ENCODE measurements around the gene MTX1. TPM values are rescaled to one million over a fixed set of nuclear protein-coding genes. Genes with fewer than 3 reads are reported as not detected.
A peak's percentile ranks its signal among the peaks of the same experiment; 100 is the strongest.
"Not testable (repeated sequence)": the region's sequence is repeated elsewhere in the genome, so short reads cannot be mapped to it uniquely, and the experiment has no call there.

Gene MTX1
- total RNA-seq, 1 donor from 2014 or later: 28.8 TPM

DNA sequence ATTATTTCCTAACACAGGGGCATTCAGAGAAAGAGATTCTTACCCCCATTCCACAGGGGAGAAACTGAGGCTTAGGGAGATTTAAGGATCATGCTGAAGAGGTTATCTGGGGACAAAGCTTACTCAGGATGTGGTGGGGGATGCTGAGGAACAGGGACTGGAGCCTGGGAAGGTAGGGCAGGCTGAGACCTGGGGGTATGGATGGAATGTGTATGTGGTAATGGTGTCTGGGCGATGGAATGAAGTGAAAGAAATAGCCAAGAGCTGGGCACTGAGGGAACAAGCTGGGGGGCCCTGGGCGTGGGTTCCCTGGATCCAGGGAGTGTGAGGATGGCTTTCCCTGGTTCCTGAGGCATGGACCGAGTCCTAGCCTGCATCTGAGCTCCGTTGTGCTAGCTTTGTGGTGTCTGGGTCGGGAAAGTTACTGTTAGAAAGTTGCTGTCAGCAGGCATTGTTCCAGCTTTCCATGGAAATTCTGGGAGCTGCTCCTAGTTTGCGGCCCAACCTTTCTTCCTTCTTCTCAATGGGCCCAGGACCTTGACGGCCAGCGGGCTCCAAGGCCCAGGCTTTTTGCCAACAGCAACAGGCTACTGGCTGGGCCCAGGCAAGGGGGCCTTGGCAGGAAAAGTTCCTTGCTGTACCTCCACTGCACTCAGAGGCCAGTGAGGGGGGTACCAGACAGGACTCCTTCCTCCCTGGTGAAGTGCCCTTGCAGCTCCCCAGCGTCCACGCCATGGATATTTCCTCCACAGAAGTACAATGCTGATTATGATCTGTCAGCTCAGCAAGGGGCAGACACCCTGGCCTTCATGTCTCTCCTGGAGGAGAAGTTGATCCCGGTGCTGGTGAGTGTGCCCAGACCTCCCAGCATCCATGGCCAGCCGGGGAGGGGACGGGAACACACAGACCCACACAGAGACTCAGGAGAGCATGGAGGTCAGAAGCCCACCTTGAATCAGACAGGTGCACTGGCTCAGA, 23.8 kb downstream of the MTX1 start:
- peak; percentile 21 to 71 for DNase-seq (ENCODE audit: low read depth in 2 of 2)

GRCh38 chr1:155233502-155233901, 25.0 kb downstream of the MTX1 start:
- not testable (repeated sequence) for DNase-seq (ENCODE audit: low read depth in 2 of 2)

DNA sequence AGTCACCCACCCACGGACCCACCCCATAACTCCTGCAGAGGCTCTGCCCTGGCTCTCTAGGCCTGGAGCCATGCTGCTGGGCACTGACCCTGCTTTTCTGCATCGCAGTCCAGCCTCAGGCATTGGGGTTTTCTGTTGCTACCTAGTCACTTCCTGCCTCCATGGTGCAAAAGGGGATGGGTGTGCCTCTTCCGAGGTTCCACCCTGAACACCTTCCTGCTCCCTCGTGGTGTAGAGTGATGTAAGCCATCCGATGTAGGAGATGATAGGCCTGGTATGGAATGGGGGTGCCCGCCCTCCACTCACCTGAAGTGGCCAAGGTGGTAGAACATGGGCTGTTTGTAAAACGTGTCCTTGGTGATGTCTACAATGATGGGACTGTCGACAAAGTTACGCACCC, 26.9 kb downstream of the MTX1 start:
- DNase-seq (ENCODE audit: low read depth in 2 of 2): not testable (repeated sequence)

- DNase-seq (ENCODE audit: low read depth in 2 of 2): no peak
Observed at GRCh38 chr1:155236451-155236850, 28.0 kb downstream of the MTX1 start.

GRCh38 chr1:155241069-155241679, 32.7 kb downstream of the MTX1 start:
- peak; percentile 82 to 85 for DNase-seq (ENCODE audit: low read depth in 2 of 2)

- DNase-seq (ENCODE audit: low read depth in 2 of 2): no peak
Observed at GRCh38 chr1:155241841-155242264, 33.4 kb downstream of the MTX1 start.

GRCh38 chr1:155242805-155243358, 34.4 kb downstream of the MTX1 start:
- DNase-seq (ENCODE audit: low read depth in 2 of 2): no peak

- DNase-seq (ENCODE audit: low read depth in 2 of 2): peak; percentile 99
Observed at GRCh38 chr1:155244368-155245162, 36.1 kb downstream of the MTX1 start.

DNA sequence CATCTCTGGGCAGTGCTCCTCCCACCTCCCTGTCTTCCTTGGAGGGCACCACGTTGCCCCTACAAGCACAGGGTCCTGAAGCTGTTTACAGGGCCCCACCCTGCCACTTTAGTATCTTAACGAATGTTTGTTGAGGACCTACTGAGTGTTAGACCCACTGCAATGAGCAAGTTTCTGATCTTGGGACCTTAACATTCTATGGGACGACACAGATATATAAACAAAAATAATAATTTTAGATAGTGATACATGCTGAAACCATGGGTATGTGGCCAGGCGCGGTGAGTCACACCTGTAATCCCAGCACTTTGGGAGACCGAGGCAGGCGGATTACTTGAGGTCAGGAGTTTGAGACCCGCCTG, 36.6 kb downstream of the MTX1 start:
- no peak for DNase-seq (ENCODE audit: low read depth in 2 of 2)

GRCh38 chr1:155246796-155247195, 38.3 kb downstream of the MTX1 start:
- DNase-seq (ENCODE audit: low read depth in 2 of 2): not testable (repeated sequence)

DNA sequence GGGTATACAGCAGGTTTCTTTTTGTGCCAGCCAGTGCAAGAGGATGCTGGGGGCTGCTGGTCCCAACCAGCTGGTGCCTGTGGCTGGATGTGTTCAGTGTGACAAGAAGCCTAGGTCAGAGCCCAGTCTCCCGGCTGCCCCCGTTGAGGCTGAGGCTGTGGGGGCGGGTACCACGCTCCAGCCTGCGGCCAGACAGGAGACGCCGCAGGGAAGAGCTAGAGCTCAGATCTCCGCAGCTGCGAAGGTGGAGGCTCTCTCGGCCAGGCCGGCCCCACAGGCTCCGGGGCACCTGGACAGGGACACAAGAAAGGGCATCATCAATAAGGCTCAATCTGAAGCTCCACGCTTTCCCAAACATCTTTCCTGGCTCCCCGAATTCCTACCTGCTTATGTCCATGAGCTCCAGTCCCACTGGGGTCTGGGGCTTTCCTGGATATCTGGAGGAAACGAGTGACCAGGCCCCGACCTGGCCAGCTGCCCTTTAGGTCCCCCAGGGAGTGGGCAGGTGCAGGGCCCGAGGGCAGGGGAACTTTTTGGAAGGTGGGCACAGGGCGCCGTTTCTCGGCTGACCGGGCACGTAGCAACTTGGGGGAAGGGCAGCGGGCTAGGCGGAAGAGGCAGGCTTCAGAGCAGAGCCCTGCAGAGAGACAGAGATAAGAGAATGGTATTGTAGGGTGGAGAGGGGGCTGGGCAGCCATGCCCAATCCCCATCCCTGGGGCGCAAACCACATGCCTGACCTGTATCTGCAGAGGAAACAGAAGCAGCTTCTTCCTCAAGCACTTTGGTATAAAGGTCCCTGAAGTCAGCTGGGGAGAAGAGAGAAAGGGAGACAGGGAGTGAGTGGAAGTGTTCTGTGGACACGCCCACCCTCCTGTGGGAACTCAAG, 39.4 kb downstream of the MTX1 start:
- DNase-seq (ENCODE audit: low read depth in 2 of 2): no peak

- DNase-seq (ENCODE audit: low read depth in 2 of 2): no peak
Observed at GRCh38 chr1:155250246-155250632, 41.7 kb downstream of the MTX1 start.

DNA sequence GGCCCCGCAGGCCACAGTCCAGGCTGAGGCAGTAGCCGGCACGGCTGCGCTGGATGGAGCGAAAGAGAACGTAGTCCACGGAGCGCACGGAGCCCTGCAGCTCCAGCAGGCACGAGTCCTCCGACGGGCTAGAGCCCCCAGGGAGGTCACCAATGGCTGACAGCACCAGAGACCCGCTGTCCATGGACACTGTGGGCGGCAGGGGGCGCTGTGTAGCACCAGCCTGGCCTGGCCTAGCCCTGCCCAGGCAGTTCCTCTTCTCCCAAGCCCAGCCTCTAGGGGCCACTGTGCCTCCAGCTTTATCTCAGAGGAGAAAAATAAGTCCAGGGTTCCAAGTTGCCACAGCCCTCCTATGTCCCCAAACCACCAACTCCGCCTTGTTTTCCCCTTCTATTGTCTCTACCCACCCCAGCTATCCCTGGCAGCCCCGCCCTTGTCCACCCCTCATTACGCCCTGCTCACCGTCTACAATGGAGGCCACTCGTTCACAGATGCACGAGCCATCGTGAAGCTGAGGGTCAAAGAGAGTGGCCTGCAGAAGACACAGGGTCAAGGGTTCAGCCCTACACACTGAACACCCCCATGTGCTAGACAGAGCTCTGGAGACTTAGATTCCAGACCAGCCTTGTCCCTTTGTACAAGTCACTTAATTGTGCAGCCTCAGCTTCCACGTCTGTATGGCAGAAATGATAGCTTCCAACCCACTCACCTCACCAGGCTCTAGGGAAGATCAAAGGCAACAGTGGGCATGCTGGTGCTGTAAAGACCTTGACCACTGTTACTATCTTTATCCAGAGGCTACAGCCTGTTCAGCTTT, 42.3 kb downstream of the MTX1 start:
- DNase-seq (ENCODE audit: low read depth in 2 of 2): peak; percentile 92 to 95

- no peak for DNase-seq (ENCODE audit: low read depth in 2 of 2)
Observed at GRCh38 chr1:155251566-155251965, 43.1 kb downstream of the MTX1 start.

- DNase-seq (ENCODE audit: low read depth in 2 of 2): no peak
Observed at GRCh38 chr1:155253208-155253607, 44.7 kb downstream of the MTX1 start.

- peak in 1 of 2 donors; percentile 25 for DNase-seq (ENCODE audit: low read depth in 2 of 2)
Observed at GRCh38 chr1:155253797-155254196, 45.3 kb downstream of the MTX1 start.

DNA sequence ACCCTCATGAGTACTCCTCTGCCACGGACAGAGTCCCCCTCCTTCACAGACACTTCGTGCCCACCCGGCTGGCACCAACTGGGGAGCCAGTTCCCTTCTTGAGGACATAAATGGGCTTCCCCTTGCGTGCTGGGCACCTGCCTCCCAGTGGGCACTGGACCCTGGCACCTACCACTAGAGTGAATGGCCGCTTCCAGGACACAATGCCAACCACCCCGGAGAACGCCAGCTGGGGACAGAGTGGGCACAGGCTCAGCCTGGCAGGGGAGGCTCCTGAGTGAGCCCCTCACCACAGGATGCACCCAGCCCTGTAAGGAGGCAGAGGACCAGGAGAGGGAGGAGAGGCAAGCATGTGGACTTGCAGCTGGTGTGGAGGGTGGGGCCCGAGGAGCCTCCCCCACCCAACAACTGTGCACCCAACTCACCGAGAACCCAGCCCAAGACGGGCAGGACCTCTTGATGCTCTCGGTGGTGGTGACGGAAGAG, 45.8 kb downstream of the MTX1 start:
- no peak for DNase-seq (ENCODE audit: low read depth in 2 of 2)

GRCh38 chr1:155254714-155255242, 46.3 kb downstream of the MTX1 start:
- peak; percentile 19 to 22 for DNase-seq (ENCODE audit: low read depth in 2 of 2)
